Lower leg skin (tissue), 3 donors: ENCODE data around the gene PDLIM5.

Experiments used
- CTCF ChIP-seq, 3 donors: fragments of 450-650 bp; IDR thresholded peaks; one replicate each; pipeline ENCODE4 v1.5.1; 2016; ENCODE audit warnings: antibody characterized with exemption in 3 of 3, mild to moderate bottlenecking in 3 of 3, moderate library complexity in 2 of 3
- POLR2A ChIP-seq, 2 donors: fragments of 450-650 bp; IDR thresholded peaks; one replicate each; pipeline ENCODE4 v1.6.1; 2016 to 2017; ENCODE audit warnings: antibody characterized with exemption in 2 of 2, mild to moderate bottlenecking in 1 of 2, moderate library complexity in 1 of 2

GRCh38 chr4:94558392-94558904 is 106.7 kb downstream of the PDLIM5 start:
- no peak for TF ChIP-seq CTCF (IDR thresholded peaks at IDR 0.05)
- TF ChIP-seq POLR2A (IDR thresholded peaks at IDR 0.05): no peak
